Activated CD8-positive, alpha-beta memory T cell treated with anti-CD3 and anti-CD28 coated beads, Interleukin-2, amount 50 U/mL, for 24 hours (primary cell): Measurements from ENCODE around the gene TMEM174.

ENCODE experiments used
- DNase-seq: peaks from one replicate; pipeline ENCODE4 v3.0.0-alpha.2; 2020; ENCODE audit errors: extremely low read depth

The TMEM174 gene

DNA sequence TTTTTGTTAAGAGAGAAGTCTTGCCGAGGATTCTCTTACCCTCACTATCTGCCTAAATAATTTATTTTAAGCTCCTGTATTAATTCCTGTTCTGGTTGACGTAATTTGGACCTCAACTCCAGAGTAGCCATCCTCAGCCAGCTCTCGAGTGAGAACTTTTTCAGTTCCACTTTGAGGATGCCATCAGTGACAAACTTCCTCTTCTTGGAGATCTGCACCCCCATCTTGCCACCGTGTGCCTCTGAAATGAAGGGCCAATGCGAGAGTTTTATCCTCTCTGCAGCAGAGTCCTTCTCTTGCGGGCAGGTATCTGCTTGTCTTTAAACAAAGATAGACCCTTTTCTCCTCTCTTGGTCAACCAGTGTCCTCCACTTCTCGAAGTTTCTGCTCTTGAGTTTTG is 19.5 kb upstream of the TMEM174 start:
- no peak for DNase-seq

GRCh38 chr5:73154208-73155006 is 18.6 kb upstream of the TMEM174 start:
- DNase-seq = no peak

DNA sequence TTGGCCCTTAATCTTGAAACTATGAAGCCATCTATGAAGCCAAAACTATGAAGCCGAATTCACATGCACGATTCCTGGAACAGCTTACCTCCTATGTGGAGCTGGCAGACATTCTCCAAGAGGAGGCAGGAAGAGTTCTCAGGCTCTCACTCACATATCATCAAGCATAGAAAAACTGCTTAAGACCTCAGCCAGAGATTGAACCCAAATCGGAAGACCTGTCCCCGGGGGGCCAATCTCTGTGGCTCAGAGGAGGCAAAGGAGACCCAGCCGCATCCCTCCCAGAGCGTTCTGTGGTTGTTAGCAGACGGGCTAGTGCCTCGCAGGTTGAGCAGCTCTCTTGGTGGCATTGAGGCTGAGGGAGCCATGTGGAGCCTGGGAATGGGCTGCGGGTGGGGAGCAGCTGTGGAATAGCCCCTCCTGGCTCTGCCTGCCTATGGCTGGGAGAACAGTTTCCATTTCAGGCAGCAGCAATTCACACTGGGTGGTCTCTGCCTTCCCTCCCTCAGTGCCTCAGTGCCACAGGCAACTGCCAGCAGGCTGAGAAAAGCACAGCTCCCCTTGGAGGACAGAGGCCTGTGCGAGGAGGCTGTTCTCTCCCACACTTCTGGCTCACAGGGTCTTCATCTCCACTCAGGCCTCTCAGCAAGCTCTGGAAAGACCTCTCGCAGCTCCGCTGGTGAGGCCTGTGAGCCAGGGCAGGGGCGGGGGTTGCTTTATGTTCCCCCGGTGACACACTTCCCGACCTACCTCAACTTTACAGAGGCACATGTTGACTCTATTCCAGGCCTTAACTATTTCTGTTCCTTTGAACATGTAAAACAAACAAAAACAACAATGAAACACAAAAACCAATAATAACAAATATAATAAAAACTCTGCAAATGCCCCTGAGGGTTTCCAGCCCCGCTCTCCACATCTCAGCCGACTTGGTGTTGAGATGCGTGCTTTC is 17.4 kb upstream of the TMEM174 start:
- DNase-seq = no peak

GRCh38 chr5:73157414-73158303 is 15.3 kb upstream of the TMEM174 start:
- DNase-seq = no peak

DNA sequence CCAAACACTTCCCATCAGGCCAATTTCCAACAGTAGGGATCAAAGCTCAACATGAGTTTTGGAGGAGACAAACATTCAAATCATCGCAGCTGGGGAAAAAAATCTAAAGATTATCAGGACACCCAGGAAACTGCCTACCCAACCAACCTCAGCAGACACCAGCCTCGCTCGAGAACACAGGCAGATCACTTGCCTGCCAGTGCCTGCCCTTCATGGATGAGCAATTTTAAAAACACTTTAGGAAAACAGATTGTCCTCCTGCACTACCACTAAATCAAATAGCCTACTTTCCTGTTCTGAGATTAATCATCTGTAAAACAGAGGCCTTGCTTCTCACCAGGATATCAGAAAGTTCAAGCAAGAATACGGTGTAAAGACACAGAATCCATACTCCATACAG is 14.7 kb upstream of the TMEM174 start:
- no peak for DNase-seq

DNA sequence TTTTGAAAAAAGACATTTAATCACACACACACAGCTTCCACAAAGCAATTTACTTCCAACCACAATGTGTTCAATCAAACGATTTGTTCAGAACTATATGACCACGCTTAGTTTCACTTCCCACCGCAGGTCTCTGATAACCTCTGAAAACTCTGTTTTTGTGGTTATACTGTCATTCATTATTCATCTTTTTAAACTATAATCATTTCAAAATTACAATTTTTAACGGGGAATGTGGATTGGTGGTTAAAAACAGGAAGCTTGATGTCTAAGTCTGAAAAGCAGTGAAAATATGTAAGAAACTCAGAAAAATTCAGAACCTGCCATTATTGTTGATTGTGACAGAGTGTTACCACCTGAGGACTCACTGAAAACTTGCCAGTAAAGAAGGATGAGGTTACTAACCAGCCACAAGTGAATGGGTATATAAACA is 12.7 kb upstream of the TMEM174 start:
- DNase-seq = peak; percentile 62

- no peak for DNase-seq
Observed at GRCh38 chr5:73170522-73170921, 2.5 kb upstream of the TMEM174 start.

DNA sequence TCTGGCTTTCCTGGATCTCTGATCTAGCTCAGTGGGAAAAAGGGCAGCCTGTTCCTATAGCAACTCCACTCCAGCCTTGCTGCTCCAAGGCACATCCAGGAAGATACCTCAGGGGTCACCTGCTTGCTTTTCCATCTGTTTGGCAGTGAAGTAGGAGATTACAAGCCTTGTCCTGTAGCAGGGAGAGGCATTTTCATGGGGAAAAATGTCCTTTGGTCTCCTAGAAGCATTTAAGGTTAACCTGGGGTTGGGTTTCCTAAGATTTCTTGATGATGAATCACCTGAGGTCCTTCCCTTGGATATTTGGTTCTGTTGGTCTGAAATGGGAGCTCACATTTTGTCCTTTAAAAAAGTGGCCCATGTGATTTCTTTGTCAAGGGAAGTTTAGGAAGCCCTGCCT is 1.5 kb upstream of the TMEM174 start:
- no peak for DNase-seq

DNA sequence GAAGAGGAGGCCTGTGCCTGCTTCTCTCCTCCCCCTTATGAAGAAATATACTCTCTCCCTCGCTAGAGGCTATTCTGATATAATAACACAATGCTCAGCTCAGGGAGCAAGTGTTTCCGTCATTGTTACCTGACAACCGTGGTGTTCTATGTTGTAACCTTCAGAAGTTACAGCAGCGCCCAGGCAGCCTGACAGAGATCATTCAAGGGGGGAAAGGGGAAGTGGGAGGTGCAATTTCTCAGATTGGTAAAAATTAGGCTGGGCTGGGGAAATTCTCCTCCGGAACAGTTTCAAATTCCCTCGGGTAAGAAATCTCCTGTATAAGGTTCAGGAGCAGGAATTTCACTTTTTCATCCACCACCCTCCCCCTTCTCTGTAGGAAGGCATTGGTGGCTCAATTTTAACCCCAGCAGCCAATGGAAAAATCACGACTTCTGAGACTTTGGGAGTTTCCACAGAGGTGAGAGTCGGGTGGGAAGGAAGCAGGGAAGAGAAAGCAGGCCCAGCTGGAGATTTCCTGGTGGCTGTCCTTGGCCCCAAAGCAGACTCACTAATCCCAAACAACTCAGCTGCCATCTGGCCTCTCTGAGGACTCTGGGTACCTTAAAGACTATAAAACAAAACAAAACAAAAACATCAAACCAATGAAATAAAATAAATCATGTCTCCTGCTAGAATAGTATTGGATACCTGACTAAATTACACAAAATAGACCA is 1.3 kb downstream of the TMEM174 start:
- no peak for DNase-seq

DNA sequence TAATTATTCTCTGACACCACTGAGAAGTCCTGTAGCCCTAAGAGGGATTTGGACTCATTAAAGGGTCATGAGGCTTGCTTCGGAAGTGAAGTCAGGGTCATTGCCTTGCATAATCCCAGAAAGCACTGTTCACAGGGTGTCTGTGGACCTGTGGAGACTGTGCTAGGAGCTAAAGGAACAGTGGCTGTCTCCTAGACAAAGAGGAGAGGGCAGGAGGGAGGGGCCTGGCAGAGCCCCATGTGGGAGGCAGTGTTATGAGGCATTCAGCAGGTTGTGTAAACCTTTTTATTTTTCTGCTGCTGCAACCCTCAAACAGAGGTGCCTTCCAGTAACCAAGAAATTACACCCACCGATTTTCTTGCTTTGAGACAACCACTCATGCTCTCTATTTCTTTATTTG is 3.3 kb downstream of the TMEM174 start:
- no peak for DNase-seq

DNA sequence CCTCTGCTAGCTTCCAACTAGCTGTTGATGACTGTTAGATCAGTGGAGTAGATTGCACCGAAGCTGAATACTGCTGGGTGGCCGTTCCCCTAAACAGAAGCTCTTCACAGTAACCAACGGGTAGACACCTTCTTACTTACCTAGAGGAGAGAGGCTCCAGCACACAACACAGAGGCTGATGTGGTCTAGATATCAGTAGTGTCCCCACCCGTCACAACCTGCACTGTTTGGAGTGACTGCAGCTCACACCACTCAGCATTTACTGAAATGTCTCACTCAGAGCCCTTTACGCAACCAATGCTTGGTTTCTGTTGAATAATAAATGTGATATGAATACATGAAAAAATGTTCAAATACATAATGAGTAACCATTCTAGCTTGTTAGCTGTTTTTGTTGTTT is 5.3 kb downstream of the TMEM174 start:
- DNase-seq = no peak

- DNase-seq = no peak
Observed at GRCh38 chr5:73179730-73180129, 6.7 kb downstream of the TMEM174 start.

GRCh38 chr5:73180566-73180965 is 7.6 kb downstream of the TMEM174 start:
- DNase-seq = no peak

DNA sequence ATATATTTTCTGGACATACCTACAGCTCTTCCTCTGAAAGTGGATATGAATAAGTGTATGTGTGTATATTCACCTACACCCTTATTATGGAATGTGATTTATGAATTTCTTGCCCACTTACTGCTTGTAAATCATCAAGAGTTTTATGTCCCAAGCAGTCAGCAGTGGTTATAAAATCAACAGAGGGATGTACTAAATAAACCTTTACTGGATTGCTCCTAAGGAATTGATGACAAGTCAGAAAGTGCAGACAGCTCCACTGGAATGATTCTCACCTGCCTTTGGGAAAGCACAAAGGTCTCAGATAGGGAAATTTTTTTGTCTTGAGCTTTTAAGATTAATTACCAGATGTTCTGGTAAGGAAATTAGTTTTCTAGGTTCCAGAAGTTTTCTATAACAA is 9.3 kb downstream of the TMEM174 start:
- DNase-seq = no peak

- DNase-seq = no peak
Observed at GRCh38 chr5:73183000-73183399, 10.0 kb downstream of the TMEM174 start.

DNA sequence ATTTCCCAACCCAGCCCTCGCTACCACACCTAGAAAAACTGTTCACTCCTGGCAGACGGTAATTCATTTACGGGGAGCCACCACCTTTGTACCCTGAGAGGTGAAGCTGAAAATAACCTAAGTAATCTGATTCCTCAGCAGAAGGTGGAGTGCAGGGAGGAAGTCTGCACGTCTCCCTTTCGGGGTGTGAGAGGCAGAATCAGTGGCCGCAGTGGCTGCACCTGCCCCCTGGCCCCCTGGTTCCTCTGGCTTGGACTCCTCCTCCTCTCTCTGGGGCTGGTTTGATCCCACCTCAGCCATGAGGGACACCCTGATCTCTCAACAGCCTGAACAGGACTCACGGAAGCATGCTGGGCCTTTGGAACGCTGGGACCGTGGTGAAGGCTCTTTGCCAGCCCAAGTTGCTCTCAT is 10.5 kb downstream of the TMEM174 start:
- no peak for DNase-seq

DNA sequence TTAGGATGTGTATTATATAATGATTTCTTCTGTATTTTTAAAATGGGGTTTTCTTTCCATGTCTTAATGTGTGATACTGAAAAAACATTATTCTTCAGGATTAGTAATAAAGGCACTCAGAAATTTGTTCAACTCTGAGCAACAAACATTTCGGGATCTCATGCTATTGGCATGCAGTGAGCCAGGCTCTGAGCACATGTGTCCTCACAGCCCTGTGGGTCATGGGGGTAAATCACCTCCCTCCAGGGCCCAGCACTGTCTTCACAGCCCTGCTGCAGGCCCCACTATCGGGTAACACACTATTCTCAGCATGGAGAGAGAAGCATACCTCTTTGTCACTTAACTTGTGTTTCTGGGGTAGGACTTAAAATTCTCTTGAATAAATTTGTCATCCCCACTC is 14.0 kb downstream of the TMEM174 start:
- no peak for DNase-seq

DNA sequence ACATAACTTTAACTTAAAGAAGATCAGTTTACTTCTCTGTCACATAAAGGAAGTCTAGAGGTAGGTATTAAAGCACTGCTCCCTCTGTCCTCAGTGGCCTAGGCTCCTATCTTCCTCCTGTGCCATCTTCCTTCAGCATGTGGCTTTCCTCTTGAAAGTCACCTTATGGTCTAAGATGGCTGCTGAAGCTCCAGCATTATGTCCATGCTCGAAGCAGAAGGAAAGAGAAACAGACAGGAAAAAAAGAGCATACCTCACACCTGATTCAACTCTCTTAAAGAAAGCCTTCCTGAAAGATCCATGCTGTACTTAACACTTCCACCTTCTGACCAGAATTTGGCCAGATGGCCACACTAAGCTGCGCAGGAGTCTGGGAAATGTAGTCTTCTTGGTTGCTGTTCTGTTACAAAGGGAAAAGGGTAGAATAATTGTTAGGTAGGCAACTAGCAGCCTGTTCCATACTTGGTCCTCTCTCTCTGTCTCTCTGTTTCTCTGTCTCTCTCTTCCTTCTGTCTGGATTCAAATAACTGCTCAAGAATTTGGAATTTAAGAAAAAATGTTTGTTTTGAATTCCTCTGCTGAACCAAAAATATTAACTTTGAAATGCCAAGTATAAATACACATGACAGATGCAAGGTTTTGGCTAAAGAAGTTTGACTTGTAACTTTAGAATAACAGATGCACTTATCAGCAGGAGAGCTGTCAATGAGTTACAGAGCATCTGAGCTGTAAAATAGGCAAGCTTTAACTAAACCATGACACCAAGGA is 16.0 kb downstream of the TMEM174 start:
- DNase-seq = no peak

- no peak for DNase-seq
Observed at GRCh38 chr5:73189871-73190376, 16.9 kb downstream of the TMEM174 start.

DNA sequence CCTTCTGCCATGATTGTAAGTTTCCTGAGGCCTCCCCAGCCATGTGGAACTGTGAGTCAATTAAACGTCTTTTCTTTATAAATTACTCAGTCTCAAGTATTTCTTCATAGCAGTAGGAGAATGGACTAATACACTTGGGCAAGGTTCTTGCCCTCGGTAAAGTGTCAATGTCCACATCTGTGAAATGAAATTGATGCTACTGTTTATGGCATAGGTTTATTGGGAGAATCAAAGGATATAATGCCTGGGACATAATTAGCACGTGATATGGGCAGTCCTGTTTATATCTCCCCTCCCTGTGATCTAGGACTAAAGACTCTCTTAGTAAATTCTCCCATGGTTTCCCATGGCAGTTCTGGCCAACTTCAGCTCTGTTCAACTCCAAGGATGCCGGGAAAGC is 19.4 kb downstream of the TMEM174 start:
- DNase-seq = no peak
